Measurements from ENCODE around the gene SRSF11.

Gene SRSF11

DNA sequence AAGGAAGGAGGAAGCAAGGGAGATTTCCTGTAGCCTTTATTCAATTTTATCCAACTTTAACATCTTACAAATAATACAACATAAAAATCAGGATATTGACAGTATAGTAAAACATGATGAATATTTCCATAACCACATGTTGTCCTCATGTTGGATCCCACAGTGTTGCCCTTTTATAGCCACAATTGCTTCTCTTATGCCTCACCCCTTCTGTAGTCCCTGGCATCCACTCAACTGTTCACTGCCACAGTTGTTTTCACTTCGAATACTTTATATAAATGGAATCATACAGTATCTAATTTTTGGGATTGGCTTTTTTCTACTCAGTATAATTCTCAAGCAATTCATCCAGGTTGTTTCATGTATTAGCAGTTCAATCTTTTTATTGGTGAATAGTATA, 44.8 kb downstream of the SRSF11 start:
- ATAC-seq: no peak
- no peak for TF ChIP-seq ISL1 (CRISPR knock-in tag; IDR thresholded peaks at IDR 0.05)
- no peak for TF ChIP-seq PPARA (CRISPR knock-in tag; IDR thresholded peaks at IDR 0.05; ENCODE audit: borderline replicate concordance)
- no peak for TF ChIP-seq TOX (CRISPR knock-in tag; IDR thresholded peaks at IDR 0.05; ENCODE audit: borderline replicate concordance)
- no peak for TF ChIP-seq ZNF565 (CRISPR knock-in tag; conservative IDR thresholded peaks at IDR 0.05; ENCODE audit: low read depth)
- TF ChIP-seq, protein P1, sequence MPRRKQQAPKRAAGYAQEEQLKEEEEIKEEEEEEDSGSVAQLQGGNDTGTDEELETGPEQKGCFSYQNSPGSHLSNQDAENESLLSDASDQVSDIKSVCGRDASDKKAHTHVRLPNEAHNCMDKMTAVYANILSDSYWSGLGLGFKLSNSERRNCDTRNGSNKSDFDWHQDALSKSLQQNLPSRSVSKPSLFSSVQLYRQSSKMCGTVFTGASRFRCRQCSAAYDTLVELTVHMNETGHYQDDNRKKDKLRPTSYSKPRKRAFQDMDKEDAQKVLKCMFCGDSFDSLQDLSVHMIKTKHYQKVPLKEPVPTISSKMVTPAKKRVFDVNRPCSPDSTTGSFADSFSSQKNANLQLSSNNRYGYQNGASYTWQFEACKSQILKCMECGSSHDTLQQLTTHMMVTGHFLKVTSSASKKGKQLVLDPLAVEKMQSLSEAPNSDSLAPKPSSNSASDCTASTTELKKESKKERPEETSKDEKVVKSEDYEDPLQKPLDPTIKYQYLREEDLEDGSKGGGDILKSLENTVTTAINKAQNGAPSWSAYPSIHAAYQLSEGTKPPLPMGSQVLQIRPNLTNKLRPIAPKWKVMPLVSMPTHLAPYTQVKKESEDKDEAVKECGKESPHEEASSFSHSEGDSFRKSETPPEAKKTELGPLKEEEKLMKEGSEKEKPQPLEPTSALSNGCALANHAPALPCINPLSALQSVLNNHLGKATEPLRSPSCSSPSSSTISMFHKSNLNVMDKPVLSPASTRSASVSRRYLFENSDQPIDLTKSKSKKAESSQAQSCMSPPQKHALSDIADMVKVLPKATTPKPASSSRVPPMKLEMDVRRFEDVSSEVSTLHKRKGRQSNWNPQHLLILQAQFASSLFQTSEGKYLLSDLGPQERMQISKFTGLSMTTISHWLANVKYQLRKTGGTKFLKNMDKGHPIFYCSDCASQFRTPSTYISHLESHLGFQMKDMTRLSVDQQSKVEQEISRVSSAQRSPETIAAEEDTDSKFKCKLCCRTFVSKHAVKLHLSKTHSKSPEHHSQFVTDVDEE (CRISPR knock-in tag; IDR thresholded peaks at IDR 0.05): no peak
- no peak for TF ChIP-seq ESRRG (CRISPR knock-in tag; IDR thresholded peaks at IDR 0.05)
- TF ChIP-seq, protein P2, sequence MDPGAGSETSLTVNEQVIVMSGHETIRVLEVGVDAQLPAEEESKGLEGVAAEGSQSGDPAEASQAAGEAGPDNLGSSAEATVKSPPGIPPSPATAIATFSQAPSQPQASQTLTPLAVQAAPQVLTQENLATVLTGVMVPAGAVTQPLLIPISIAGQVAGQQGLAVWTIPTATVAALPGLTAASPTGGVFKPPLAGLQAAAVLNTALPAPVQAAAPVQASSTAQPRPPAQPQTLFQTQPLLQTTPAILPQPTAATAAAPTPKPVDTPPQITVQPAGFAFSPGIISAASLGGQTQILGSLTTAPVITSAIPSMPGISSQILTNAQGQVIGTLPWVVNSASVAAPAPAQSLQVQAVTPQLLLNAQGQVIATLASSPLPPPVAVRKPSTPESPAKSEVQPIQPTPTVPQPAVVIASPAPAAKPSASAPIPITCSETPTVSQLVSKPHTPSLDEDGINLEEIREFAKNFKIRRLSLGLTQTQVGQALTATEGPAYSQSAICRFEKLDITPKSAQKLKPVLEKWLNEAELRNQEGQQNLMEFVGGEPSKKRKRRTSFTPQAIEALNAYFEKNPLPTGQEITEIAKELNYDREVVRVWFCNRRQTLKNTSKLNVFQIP (CRISPR knock-in tag; IDR thresholded peaks at IDR 0.05; ENCODE audit: borderline replicate concordance, low read depth): no peak
- no peak for TF ChIP-seq BACH2 (CRISPR knock-in tag; IDR thresholded peaks at IDR 0.05; ENCODE audit: borderline replicate concordance)
- TF ChIP-seq RARB (CRISPR knock-in tag; IDR thresholded peaks at IDR 0.05): no peak
- no peak for TF ChIP-seq OSR1 (CRISPR knock-in tag; IDR thresholded peaks at IDR 0.05)
- no peak for TF ChIP-seq ZNF70 (CRISPR knock-in tag; IDR thresholded peaks at IDR 0.05)
- no peak for TF ChIP-seq ZFP30 (CRISPR knock-in tag; IDR thresholded peaks at IDR 0.05)
- TF ChIP-seq TCF4 (CRISPR knock-in tag; IDR thresholded peaks at IDR 0.05; ENCODE audit: borderline replicate concordance): no peak
- TF ChIP-seq GLIS3 (CRISPR knock-in tag; IDR thresholded peaks at IDR 0.05): no peak

DNA sequence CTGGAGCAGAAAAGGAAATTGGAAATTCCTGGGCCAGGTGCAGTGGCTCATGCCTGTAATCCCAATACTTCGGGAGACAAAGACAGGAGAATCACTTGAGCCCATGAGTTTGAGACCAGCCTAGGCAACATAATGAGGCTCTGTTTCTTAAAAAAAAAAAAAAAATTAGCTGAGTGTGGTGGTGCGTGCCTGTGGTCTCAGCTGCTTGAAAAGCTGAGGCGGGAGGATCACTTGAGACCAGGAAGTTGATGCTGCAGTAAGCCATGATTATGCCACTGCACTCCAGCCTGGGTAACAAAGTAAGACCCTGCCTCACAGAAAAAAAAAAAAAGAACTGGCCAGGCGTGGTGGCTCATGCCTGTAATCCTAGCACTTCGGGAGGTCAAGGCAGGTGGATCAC, 56.7 kb downstream of the SRSF11 start:
- no peak for ATAC-seq

DNA sequence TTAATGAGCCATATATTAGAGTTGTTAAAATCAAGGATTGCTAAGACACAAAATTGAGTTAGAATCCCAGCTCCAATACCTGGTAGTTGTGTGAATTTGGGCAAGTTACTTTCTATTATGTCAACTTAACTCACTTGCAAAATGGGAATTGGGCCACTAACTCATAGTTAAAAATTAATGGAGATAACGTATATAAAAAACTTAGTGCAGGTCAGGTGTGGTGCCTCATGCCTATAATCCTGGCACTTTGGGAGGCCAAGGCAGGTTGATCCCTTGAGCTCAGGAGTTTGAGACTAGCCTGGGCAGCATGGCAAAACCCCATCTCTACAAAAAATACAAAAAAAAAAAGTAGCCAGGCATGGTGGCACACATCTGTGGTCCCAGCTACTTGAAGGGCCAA, 57.5 kb downstream of the SRSF11 start:
- TF ChIP-seq ZFP3 (CRISPR knock-in tag; IDR thresholded peaks at IDR 0.05): no peak
- no peak for TF ChIP-seq ZNF8 (CRISPR knock-in tag; IDR thresholded peaks at IDR 0.05)
- TF ChIP-seq ARNTL (CRISPR knock-in tag; IDR thresholded peaks at IDR 0.05; ENCODE audit: borderline replicate concordance, low read depth): no peak
- TF ChIP-seq TCF4 (CRISPR knock-in tag; IDR thresholded peaks at IDR 0.05; ENCODE audit: borderline replicate concordance): no peak
- no peak for TF ChIP-seq BACH2 (CRISPR knock-in tag; IDR thresholded peaks at IDR 0.05; ENCODE audit: borderline replicate concordance)
- TF ChIP-seq ZNF565 (CRISPR knock-in tag; conservative IDR thresholded peaks at IDR 0.05; ENCODE audit: low read depth): no peak
- TF ChIP-seq SNAI2 (CRISPR knock-in tag; IDR thresholded peaks at IDR 0.05): no peak
- TF ChIP-seq, protein P2 (CRISPR knock-in tag; IDR thresholded peaks at IDR 0.05; ENCODE audit: borderline replicate concordance, low read depth): no peak
- no peak for TF ChIP-seq ZC3H10 (CRISPR knock-in tag; IDR thresholded peaks at IDR 0.05)
- no peak for TF ChIP-seq ZNF70 (CRISPR knock-in tag; IDR thresholded peaks at IDR 0.05)
- TF ChIP-seq, protein P3, sequence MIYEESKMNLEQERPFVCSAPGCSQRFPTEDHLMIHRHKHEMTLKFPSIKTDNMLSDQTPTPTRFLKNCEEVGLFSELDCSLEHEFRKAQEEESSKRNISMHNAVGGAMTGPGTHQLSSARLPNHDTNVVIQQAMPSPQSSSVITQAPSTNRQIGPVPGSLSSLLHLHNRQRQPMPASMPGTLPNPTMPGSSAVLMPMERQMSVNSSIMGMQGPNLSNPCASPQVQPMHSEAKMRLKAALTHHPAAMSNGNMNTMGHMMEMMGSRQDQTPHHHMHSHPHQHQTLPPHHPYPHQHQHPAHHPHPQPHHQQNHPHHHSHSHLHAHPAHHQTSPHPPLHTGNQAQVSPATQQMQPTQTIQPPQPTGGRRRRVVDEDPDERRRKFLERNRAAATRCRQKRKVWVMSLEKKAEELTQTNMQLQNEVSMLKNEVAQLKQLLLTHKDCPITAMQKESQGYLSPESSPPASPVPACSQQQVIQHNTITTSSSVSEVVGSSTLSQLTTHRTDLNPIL (CRISPR knock-in tag; IDR thresholded peaks at IDR 0.05; ENCODE audit: low read depth): no peak
- no peak for TF ChIP-seq TOX (CRISPR knock-in tag; IDR thresholded peaks at IDR 0.05; ENCODE audit: borderline replicate concordance)
- no peak for ATAC-seq

More for the DNA sequence above, 56.7 kb downstream of the SRSF11 start:
- TF ChIP-seq BACH2 (CRISPR knock-in tag; IDR thresholded peaks at IDR 0.05; ENCODE audit: borderline replicate concordance) (no peak), ZFP30 (CRISPR knock-in tag; IDR thresholded peaks at IDR 0.05) (no peak), ESRRG (CRISPR knock-in tag; IDR thresholded peaks at IDR 0.05) (no peak), ZNF70 (CRISPR knock-in tag; IDR thresholded peaks at IDR 0.05) (no peak), OSR1 (CRISPR knock-in tag; IDR thresholded peaks at IDR 0.05) (no peak), ARNTL (CRISPR knock-in tag; IDR thresholded peaks at IDR 0.05; ENCODE audit: borderline replicate concordance, low read depth) (no peak), ISL1 (CRISPR knock-in tag; IDR thresholded peaks at IDR 0.05) (no peak)
- TF ChIP-seq, protein P2 (CRISPR knock-in tag; IDR thresholded peaks at IDR 0.05; ENCODE audit: borderline replicate concordance, low read depth): no peak
